Measurements from ENCODE around the gene CACNA1D.

The CACNA1D gene

DNA sequence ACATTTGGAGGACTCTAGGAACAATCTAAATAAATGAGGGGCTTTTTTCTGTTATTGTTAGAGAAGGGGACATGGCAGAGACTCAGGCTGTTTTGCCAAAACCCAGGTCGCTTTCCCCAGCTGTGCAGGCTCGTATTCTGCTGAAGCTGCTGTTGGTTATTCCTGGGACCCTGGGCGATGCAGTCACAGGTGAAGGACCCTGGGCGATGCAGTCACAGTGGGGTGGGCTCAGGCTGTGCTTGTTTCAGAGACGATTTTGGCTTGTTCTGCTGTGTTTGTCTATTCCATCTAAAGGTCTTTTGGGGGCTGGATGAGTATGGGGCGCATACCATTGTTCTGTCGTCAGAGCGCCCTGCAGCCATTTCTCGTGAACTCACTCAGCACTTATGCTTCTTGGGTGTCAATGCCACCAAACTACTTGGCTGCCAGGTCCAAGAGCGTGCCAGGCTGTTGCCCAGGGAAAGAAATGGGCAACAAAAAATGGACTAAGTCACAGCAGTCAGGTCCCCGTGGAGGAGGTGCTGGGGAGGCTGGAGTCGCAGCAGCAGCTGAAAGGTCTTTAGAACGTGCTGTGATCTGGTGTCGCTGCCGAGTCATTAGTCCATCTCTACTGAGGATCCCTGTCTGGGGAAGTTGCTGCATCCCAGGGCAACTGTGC is 200.4 kb downstream of the CACNA1D start:
- no peak for DNase-seq

DNA sequence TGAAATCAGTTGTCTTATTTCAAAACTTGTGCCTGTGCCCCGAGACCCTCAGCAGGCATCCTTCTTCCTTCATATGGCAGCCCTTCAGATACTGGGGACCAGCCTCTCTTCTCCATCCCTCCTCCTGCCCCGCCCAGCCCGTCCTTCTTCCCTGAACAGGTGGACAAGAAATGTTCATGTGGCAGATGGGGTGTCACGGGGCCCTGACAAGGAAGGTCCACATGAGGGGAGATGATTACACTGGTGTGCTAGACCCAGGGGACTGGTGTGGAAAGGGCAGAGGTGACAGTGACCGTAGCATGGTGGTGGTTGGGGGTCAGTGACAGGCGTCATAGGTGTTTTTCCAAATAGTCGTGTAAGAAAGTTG is 200.9 kb downstream of the CACNA1D start:
- DNase-seq = no peak

GRCh38 chr3:53696401-53697172 is 202.2 kb downstream of the CACNA1D start:
- peak; percentile 9 for DNase-seq

GRCh38 chr3:53700441-53700840 is 206.0 kb downstream of the CACNA1D start:
- no peak for DNase-seq

GRCh38 chr3:53702776-53703530 is 208.5 kb downstream of the CACNA1D start:
- DNase-seq = no peak

DNA sequence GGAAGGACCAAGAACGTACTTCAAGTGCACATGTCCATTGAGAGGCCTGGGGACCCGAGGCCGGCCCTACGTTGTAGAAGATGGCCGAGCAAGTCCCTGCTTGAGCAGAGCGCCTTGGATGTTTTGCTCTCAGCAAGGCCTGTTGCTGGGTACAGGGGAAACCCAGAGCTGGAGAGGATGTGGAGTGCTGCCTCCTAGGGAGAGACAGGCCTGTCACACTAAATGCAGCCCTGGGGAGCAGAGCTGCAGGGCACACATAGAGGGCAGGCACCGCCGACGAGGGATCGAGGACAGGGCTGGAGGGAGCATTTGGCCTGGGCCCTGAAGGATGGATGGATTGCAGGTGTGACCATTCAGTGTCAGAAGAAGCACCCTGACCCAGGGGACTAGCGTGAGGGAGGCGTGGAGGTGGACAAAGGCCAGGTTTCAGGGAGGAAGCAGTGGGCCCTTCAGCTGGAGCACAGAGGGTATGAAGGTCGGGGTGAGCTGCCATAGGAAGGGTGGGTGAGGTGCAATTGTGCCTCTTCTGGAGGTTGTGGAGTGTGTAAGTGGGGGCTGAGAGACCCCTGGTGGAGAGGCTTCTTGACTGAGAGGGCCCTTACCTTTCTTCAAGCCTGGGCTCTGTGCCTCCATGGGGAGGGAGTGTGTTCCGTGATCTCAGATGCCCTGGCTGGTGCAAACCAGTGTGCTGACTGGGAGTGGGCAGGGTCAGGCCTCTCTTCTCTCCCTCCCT is 209.4 kb downstream of the CACNA1D start:
- no peak for DNase-seq

GRCh38 chr3:53704363-53704725 is 209.9 kb downstream of the CACNA1D start:
- no peak for DNase-seq

- no peak for DNase-seq
Measured at GRCh38 chr3:53705024-53705745, 210.8 kb downstream of the CACNA1D start.

DNA sequence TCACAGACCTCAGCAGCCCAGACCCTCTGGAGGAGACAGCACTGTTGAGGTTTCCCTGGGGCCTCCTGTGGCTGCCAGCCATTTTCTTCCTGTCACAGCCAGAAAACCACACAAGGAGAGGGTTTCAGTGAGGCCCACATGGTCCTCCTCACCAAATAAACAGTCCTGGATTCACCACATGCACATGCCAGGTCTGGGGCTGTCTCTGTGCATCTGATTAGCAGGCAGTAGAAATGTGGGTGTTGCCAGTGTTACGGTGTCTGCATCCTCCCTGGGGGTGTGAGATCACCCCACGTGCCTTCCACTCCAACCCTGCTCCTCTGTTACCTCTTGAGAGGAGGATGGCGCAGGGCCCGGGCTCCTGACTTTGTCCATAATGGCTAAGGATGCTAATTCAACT is 211.4 kb downstream of the CACNA1D start:
- no peak for DNase-seq

DNA sequence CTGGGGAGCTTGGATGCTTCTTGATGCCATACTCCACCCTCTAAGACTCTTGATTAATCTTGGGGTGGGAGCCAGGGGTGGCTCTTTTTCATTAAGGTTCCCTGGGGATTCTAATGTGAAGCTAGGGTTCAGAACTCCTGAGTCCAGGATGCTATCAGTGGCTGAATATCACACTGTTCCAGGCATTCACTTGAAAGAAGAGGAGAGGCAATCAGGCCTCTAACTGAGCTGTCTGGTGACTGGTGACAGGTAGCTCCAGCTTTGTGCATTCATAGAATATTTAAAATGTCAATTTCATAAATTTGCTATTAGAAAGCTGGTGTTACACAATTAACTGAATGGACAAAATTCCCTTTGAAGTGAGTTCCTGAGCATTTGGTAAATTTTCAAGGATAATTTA is 212.8 kb downstream of the CACNA1D start:
- DNase-seq = no peak

- no peak for DNase-seq
Measured at GRCh38 chr3:53708001-53708621, 213.7 kb downstream of the CACNA1D start.

- DNase-seq = no peak
Measured at GRCh38 chr3:53709256-53709655, 214.8 kb downstream of the CACNA1D start.

DNA sequence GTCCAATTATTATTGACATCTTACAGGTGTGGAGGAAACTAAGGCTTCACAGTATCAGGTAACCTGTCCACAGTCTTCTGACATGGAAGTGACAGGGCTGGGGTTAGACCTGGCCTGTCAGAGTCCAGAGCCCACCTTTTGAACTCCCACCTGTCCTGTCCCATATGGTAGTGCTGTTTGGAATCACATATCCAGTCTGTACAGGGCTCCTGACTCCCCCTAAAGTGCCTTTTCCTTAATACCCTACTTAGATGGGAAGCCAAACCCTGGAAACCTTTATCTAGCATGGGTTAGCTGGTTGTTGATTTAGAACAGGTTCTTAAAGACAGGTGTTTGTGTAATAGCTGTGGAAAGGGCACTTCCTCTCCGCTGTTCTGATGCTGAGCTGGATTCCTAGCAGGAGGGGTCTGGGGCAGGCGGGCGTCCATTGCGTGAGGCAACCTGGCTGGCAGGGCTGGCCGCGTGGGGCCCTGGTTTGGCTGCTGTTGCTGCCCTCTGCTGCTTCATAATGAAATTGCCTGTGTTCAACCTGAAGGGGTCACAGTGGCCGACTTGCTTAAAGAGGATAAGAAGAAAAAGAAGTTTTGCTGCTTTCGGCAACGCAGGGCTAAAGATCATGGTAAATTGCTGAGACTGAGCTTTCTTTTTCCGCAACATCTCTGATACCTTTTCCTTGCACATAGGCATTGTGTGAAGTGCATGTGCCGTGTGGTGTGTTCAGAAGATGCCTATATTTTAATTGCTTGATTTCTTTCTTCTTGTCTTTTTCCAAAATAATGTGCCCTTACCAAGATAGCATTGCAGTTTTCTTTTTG is 215.7 kb downstream of the CACNA1D start:
- DNase-seq = peak; percentile 38

- DNase-seq = no peak
Measured at GRCh38 chr3:53711387-53711786, 217.0 kb downstream of the CACNA1D start.

DNA sequence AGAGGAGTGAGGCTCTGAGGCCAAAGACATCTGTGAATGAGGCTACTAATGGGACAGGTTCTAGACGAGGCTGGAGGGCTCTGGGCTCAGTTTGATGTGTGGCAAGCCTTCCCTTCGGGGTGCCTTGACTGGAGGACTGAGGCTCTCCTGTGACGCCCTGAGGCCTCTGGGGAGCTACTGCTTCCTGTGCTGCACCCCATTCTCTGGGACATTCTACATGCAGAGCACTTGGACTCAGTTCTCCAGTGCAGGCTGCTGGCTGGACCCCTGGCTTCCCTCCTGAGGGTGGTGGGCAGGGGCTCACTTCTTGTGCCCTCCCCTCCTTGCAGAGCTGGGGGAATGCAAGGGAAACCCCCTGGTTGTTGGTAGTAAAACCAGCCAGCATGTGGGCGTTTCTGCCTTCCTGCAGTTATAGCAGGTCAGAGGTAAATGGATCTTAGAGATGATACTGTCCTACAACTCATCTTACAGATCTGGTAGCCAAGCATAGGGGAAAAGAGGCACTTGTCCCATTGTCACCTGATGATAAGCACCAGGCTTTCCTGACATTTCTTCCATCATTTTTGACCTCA is 218.5 kb downstream of the CACNA1D start:
- no peak for DNase-seq

DNA sequence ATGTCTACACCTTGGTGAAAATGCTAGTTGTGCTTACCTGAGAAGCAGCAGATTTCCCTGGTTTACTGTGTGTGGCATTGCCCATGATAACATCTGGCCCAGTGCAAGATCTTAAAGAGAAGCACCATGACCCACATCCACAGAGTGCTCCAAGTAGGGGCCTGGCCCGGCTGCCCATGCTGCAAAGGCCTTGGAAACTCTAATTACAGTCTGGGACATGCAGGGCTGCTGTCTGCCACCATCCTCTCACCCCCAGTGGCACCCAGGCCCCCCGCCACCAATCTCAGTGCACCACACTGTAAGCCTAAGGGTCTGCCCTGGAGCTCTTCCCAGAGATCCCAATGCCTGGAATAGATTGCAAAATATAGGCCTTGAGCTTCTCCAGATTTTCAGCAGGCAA is 219.2 kb downstream of the CACNA1D start:
- no peak for DNase-seq

- no peak for DNase-seq
Measured at GRCh38 chr3:53715815-53716483, 221.5 kb downstream of the CACNA1D start.

DNA sequence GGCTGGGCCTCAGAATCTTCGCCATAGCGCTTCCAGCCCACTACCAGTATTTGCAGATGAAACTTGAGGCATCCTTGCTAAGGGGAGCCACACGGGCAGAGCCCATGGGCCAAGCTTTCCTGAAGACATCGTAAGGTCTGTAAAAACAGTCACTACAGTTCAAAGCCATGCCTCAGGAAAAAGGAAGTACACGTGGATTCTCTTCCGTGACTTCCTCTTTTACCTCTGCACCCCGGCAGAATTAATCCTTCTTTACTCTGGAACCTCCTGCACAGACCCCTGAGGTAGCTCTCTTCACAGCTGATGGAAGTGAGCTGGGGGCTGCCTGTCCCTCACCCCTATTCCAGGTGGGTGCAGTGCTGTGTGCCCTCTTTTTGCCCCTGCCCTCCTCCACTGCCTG is 222.6 kb downstream of the CACNA1D start:
- no peak for DNase-seq

- DNase-seq = no peak
Measured at GRCh38 chr3:53718462-53718861, 224.1 kb downstream of the CACNA1D start.

DNA sequence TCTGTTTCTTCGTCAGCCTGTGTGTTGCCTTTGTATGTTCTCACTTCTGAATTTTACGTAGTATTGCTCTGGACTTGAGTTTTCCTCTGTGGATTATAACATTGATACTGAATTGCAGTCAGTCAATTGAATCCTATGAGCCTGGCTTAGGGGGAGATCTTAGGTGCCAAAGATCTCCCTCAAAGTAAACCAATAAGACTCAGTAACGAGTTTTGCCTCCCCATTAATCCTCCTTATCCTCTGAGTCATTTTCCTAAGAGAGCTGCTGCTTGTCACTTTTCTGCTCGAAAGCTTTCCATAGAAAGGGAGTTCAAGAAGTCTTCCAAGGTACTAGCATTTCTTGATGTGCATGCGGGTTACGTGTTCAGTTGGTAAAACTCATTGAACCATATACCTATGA is 225.4 kb downstream of the CACNA1D start:
- DNase-seq = no peak
